Duodenal mucosa (tissue), 2 donors: ENCODE measurements around the gene USP10.
A peak's percentile ranks its signal among the peaks of the same experiment; 100 is the strongest.

Experiments
- H3K27ac ChIP-seq: one replicate; pipeline ENCODE4 v1.7.0; 2013; ENCODE audit warnings: low read depth, low read length
- H3K27me3 ChIP-seq, 2 donors: one replicate each; pipeline ENCODE4 v1.7.0; 2013; ENCODE audit warnings: low read length in 2 of 2, control low read depth in 1 of 2; ENCODE audit not compliant: insufficient read depth in 2 of 2, control insufficient read depth in 1 of 2
- H3K36me3 ChIP-seq, 2 donors: one replicate each; pipeline ENCODE4 v1.7.0; 2013; ENCODE audit warnings: low read length in 2 of 2, control low read depth in 1 of 2; ENCODE audit not compliant: insufficient read depth in 2 of 2, control insufficient read depth in 1 of 2
- H3K4me1 ChIP-seq, 2 donors: one replicate each; pipeline ENCODE4 v1.7.0; 2013; ENCODE audit warnings: low read length in 2 of 2, control low read depth in 1 of 2; ENCODE audit not compliant: insufficient read depth in 2 of 2, control insufficient read depth in 1 of 2
- H3K4me3 ChIP-seq, 2 donors: one replicate each; pipeline ENCODE4 v1.7.0; 2013; ENCODE audit warnings: low read length in 2 of 2, low read depth in 1 of 2
- H3K9ac ChIP-seq, 2 donors: one replicate each; pipeline ENCODE4 v1.7.0; 2013; ENCODE audit warnings: low read length in 2 of 2, low read depth in 1 of 2
- H3K9me3 ChIP-seq, 2 donors: one replicate each; pipeline ENCODE4 v1.7.0; 2013; ENCODE audit warnings: low read length in 2 of 2, control low read depth in 1 of 2; ENCODE audit not compliant: control insufficient read depth in 1 of 2

USP10 gene

GRCh38 chr16:84826558-84826941, 126.8 kb downstream of the USP10 start:
- H3K9ac ChIP-seq = no peak overlapping the region
- H3K9me3 ChIP-seq = no peaks in the 10 kb centered on the region
- H3K4me1 ChIP-seq = no peaks in the 10 kb centered on the region
- peaks cover 0 to 5% of the 10 kb centered on the region in 2 donors for H3K36me3 ChIP-seq
- peaks cover 0 to 12% of the 10 kb centered on the region in 2 donors for H3K27me3 ChIP-seq
- H3K27ac ChIP-seq = peak overlapping the region; percentile 67
- no peak overlapping the region for H3K4me3 ChIP-seq

GRCh38 chr16:84827131-84827574, 127.4 kb downstream of the USP10 start:
- Histone ChIP-seq H3K27ac (peak overlapping the region; percentile 20), H3K36me3 (peaks cover 0 to 5% of the 10 kb centered on the region in 2 donors), H3K9ac (no peak overlapping the region), H3K9me3 (no peaks in the 10 kb centered on the region), H3K27me3 (peaks cover 0 to 8% of the 10 kb centered on the region in 2 donors), H3K4me1 (peaks cover 0 to 2% of the 10 kb centered on the region in 2 donors), H3K4me3 (no peak overlapping the region)

- peaks cover 0 to 6% of the 10 kb centered on the region in 2 donors for H3K27me3 ChIP-seq
- H3K36me3 ChIP-seq = peaks cover 0 to 5% of the 10 kb centered on the region in 2 donors
- H3K9ac ChIP-seq = no peak overlapping the region
- peaks cover 0 to 2% of the 10 kb centered on the region in 2 donors for H3K4me1 ChIP-seq
- H3K4me3 ChIP-seq = no peak overlapping the region
- no peak overlapping the region for H3K27ac ChIP-seq
- no peaks in the 10 kb centered on the region for H3K9me3 ChIP-seq
Observed at GRCh38 chr16:84827897-84828296, 128.1 kb downstream of the USP10 start.

- peaks cover 0 to 2% of the 10 kb centered on the region in 2 donors for H3K27me3 ChIP-seq
- no peaks in the 10 kb centered on the region for H3K9me3 ChIP-seq
- peaks cover 0 to 5% of the 10 kb centered on the region in 2 donors for H3K36me3 ChIP-seq
- no peak overlapping the region for H3K9ac ChIP-seq
- H3K4me3 ChIP-seq = no peak overlapping the region
- H3K27ac ChIP-seq = no peak overlapping the region
- peaks cover 0 to 2% of the 10 kb centered on the region in 2 donors for H3K4me1 ChIP-seq
Observed at GRCh38 chr16:84828322-84828721, 128.5 kb downstream of the USP10 start.
